Urinary bladder (tissue), 4 donors: ENCODE measurements around the gene MAPK7. TPM values are rescaled to one million over a fixed set of nuclear protein-coding genes. Genes with fewer than 3 reads are reported as not detected.
A peak's percentile ranks its signal among the peaks of the same experiment; 100 is the strongest.
"Not testable (repeated sequence)": the region's sequence is repeated elsewhere in the genome, so short reads cannot be mapped to it uniquely, and the experiment has no call there.

Experiments used
- DNase-seq: peaks from one replicate; pipeline ENCODE4 v3.0.0-alpha.2; 2015; ENCODE audit errors: extremely low spot score
- H3K27ac ChIP-seq: one replicate; pipeline ENCODE4 v1.5.1; 2013; ENCODE audit warnings: low read depth, mild to moderate bottlenecking, moderate library complexity
- H3K36me3 ChIP-seq: one replicate; pipeline ENCODE4 v1.6.1; 2013; ENCODE audit warnings: mild to moderate bottlenecking, moderate library complexity; ENCODE audit not compliant: insufficient read depth
- H3K4me1 ChIP-seq: one replicate; pipeline ENCODE4 v1.6.1; 2013; ENCODE audit warnings: mild to moderate bottlenecking, moderate library complexity; ENCODE audit not compliant: insufficient read depth
- H3K4me3 ChIP-seq: one replicate; pipeline ENCODE4 v1.5.1; 2013; ENCODE audit warnings: low read depth, low read length
- WGBS: extraction: QIAGEN DNeasy Blood & Tissue Kit; methylation state at CpG from one replicate; pipeline ENCODE4 v1.1.7; 2013; 5-methylcytosine and 5-hydroxymethylcytosine counted together
- polyA plus RNA-seq: library from polyadenylated mRNA; stranded (reverse); fragments of 200-250 nt; gene quantifications from one replicate; pipeline ENCODE4 v1.2.3, GENCODE V29; 2013
- total RNA-seq: library from RNA; depleted of rRNA; stranded (reverse); fragments of >200 nt; gene quantifications from one replicate; pipeline ENCODE4 v1.2.3, GENCODE V29; 2014
- donor health status: healthy with polysubstance abuse.
- donor health status: healthy.

MAPK7 gene
- total and polyA plus RNA-seq, 2 donors = 15.8 to 32.8 TPM

- DNase-seq = no peak
Measured at GRCh38 chr17:19346351-19347255, 31.7 kb upstream of the MAPK7 start.

GRCh38 chr17:19347323-19348080 is 30.8 kb upstream of the MAPK7 start:
- WGBS = 88% methylated on average over 13 of the region's 13 CpGs
- H3K36me3 ChIP-seq = no peaks in the 10 kb centered on the region
- no peaks in the 10 kb centered on the region for H3K4me1 ChIP-seq
- H3K4me3 ChIP-seq = no peak overlapping the region
- H3K27ac ChIP-seq = no peak overlapping the region
- DNase-seq = no peak

More at GRCh38 chr17:19346351-19347255, 31.7 kb upstream of the MAPK7 start:
- H3K36me3 ChIP-seq = no peaks in the 10 kb centered on the region
- H3K4me3 ChIP-seq = no peak overlapping the region
- no peaks in the 10 kb centered on the region for H3K4me1 ChIP-seq
- WGBS = 43% methylated on average over 19 of the region's 19 CpGs
- H3K27ac ChIP-seq = peak overlapping the region; percentile 12

GRCh38 chr17:19348081-19348650 is 30.1 kb upstream of the MAPK7 start:
- WGBS = 83% methylated on average over 9 of the region's 9 CpGs
- DNase-seq = no peak
- Histone ChIP-seq H3K4me1 (no peaks in the 10 kb centered on the region), H3K27ac (no peak overlapping the region), H3K4me3 (no peak overlapping the region), H3K36me3 (no peaks in the 10 kb centered on the region)

- Histone ChIP-seq H3K36me3 (no peaks in the 10 kb centered on the region), H3K4me1 (no peaks in the 10 kb centered on the region), H3K27ac (no peak overlapping the region), H3K4me3 (no peak overlapping the region)
- WGBS = 97% methylated on average over 9 of the region's 9 CpGs
- DNase-seq = no peak
Measured at GRCh38 chr17:19348806-19349205, 29.5 kb upstream of the MAPK7 start.

GRCh38 chr17:19353401-19353800 is 24.9 kb upstream of the MAPK7 start:
- H3K4me1 ChIP-seq, DNase-seq: not testable (repeated sequence)
- 93% methylated on average over 11 of the region's 11 CpGs for WGBS

GRCh38 chr17:19354748-19355147 is 23.6 kb upstream of the MAPK7 start:
- WGBS = 80% methylated on average over 6 of the region's 6 CpGs
- H3K27ac ChIP-seq = no peak overlapping the region
- no peak overlapping the region for H3K4me3 ChIP-seq
- H3K4me1 ChIP-seq = no peaks in the 10 kb centered on the region
- no peaks in the 10 kb centered on the region for H3K36me3 ChIP-seq
- no peak for DNase-seq

More at GRCh38 chr17:19353401-19353800, 24.9 kb upstream of the MAPK7 start:
- H3K27ac ChIP-seq, H3K36me3 ChIP-seq, H3K4me3 ChIP-seq: not testable (repeated sequence)

- Histone ChIP-seq H3K36me3 (no peaks in the 10 kb centered on the region), H3K4me1 (no peaks in the 10 kb centered on the region), H3K4me3 (no peak overlapping the region), H3K27ac (no peak overlapping the region)
- WGBS = 91% methylated on average over 7 of the region's 7 CpGs
- DNase-seq = no peak
Measured at GRCh38 chr17:19357351-19357750, 20.9 kb upstream of the MAPK7 start.

GRCh38 chr17:19357761-19358160 is 20.5 kb upstream of the MAPK7 start:
- Histone ChIP-seq H3K27ac (no peak overlapping the region), H3K36me3 (no peaks in the 10 kb centered on the region), H3K4me1 (no peaks in the 10 kb centered on the region), H3K4me3 (no peak overlapping the region)
- DNase-seq = no peak
- 84% methylated on average over 7 of the region's 7 CpGs for WGBS

GRCh38 chr17:19359151-19359550 is 19.1 kb upstream of the MAPK7 start:
- Histone ChIP-seq H3K36me3 (no peaks in the 10 kb centered on the region), H3K4me1 (no peaks in the 10 kb centered on the region), H3K4me3 (no peak overlapping the region), H3K27ac (no peak overlapping the region)
- 86% methylated on average over 7 of the region's 7 CpGs for WGBS
- DNase-seq = no peak

- Histone ChIP-seq H3K4me3 (no peak overlapping the region), H3K36me3 (no peaks in the 10 kb centered on the region), H3K27ac (no peak overlapping the region), H3K4me1 (no peaks in the 10 kb centered on the region)
- WGBS = 95% methylated on average over 5 of the region's 5 CpGs
- no peak for DNase-seq
Measured at GRCh38 chr17:19359856-19360255, 18.4 kb upstream of the MAPK7 start.

GRCh38 chr17:19360772-19361171 is 17.5 kb upstream of the MAPK7 start:
- Histone ChIP-seq H3K27ac (no peak overlapping the region), H3K4me3 (no peak overlapping the region), H3K36me3 (no peaks in the 10 kb centered on the region), H3K4me1 (no peaks in the 10 kb centered on the region)
- no peak for DNase-seq
- whole genome bisulfite sequencing = 90% methylated on average over 8 of the region's 8 CpGs

- 70% methylated on average over 6 of the region's 6 CpGs for WGBS
- no peak overlapping the region for H3K27ac ChIP-seq
- no peak for DNase-seq
- no peak overlapping the region for H3K4me3 ChIP-seq
- no peaks in the 10 kb centered on the region for H3K36me3 ChIP-seq
- H3K4me1 ChIP-seq = no peaks in the 10 kb centered on the region
Measured at GRCh38 chr17:19361326-19361725, 17.0 kb upstream of the MAPK7 start.

- Histone ChIP-seq H3K36me3 (no peaks in the 10 kb centered on the region), H3K4me1 (no peaks in the 10 kb centered on the region), H3K27ac (no peak overlapping the region), H3K4me3 (peak overlapping the region; percentile 55)
- WGBS = 13% methylated on average over 16 of the region's 16 CpGs
- DNase-seq = no peak
Measured at GRCh38 chr17:19361944-19362276, 16.4 kb upstream of the MAPK7 start.
